ENCODE results near the gene FGF12. TPM values are rescaled to one million over a fixed set of nuclear protein-coding genes. Genes with fewer than 3 reads are reported as not detected.

FGF12 gene
- total and polyA plus RNA-seq, 11 donors: 21.8 to 420 (median 265) TPM

- 67 to 69% (median 67%) methylated on average over 3 of the region's 3 CpGs for WGBS, 4 donors
- no peaks in the 10 kb centered on the region for H3K9me3 ChIP-seq
- ATAC-seq (no peak), DNase-seq (no peak)
- peaks cover 0 to 3% (median 0%) of the 10 kb centered on the region in 9 donors for H3K36me3 ChIP-seq
- peak overlapping the region in 10 of 12 donors; percentile 7 to 47 (median 32) for H3K4me3 ChIP-seq
- peak overlapping the region in 8 of 12 donors; percentile 15 to 47 (median 22) for H3K27ac ChIP-seq
- H3K4me1 ChIP-seq: peaks cover 0 to 5% (median 0%) of the 10 kb centered on the region in 12 donors
- no peak for TF ChIP-seq POLR2A (IDR thresholded peaks at IDR 0.05)
- TF ChIP-seq CTCF (IDR thresholded peaks at IDR 0.05): no peak
- no peaks in the 10 kb centered on the region for H3K27me3 ChIP-seq
- intact Hi-C loops (cut with DNase I): loop anchor here in 1 of 10 donors (10.0 kb wide), 1 partner anchor 187 kb away; no protein-coding TSS in a partner anchor
Observed at GRCh38 chr3:192331749-192332385, 395.5 kb downstream of the FGF12 start.

GRCh38 chr3:192326656-192327055 is 400.7 kb downstream of the FGF12 start:
- TF ChIP-seq POLR2A (IDR thresholded peaks at IDR 0.05) (no peak), CTCF (IDR thresholded peaks at IDR 0.05) (no peak)
- Histone ChIP-seq H3K9me3 (peaks cover 0 to 5% (median 0%) of the 10 kb centered on the region in 12 donors), H3K4me1 (no peaks in the 10 kb centered on the region), H3K4me3 (no peak overlapping the region), H3K27ac (no peak overlapping the region), H3K36me3 (no peaks in the 10 kb centered on the region), H3K27me3 (no peaks in the 10 kb centered on the region)
- DNase-seq (no peak), ATAC-seq (no peak)
- intact Hi-C loops (cut with DNase I): no loop called here
- WGBS, 4 donors: 70 to 93% (median 87%) methylated on average over 2 of the region's 2 CpGs

DNA sequence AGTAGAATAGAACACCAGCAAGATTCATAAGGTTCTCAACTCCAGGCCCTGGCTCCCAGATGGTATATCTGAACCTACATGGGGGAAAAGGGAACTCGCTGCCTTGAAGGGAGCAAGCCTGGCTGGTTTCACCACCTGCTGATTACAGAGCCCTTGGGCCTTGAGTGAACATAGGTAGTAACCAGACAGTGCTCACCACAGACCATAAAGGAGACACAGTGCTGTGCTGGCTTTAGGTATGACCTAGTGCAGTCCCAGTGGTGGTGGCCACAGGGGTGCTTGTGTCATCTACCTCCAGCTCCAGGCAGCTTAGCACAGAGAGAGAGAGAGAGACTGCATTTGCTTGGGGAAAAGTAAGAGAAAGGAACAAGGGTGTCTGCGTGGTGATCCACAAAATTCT is 409.8 kb downstream of the FGF12 start:
- 76 to 93% (median 89%) methylated on average over 2 of the region's 2 CpGs for WGBS, 4 donors
- Histone ChIP-seq H3K27me3 (no peaks in the 10 kb centered on the region), H3K4me3 (no peak overlapping the region), H3K4me1 (peaks cover 0 to 7% (median 0%) of the 10 kb centered on the region in 12 donors), H3K36me3 (no peaks in the 10 kb centered on the region), H3K9me3 (peaks cover 0 to 3% (median 0%) of the 10 kb centered on the region in 12 donors), H3K27ac (no peak overlapping the region)
- ATAC-seq: no peak
- DNase-seq: no peak
- TF ChIP-seq CTCF (IDR thresholded peaks at IDR 0.05): no peak
- TF ChIP-seq POLR2A (IDR thresholded peaks at IDR 0.05): no peak
- intact Hi-C loops (cut with DNase I): no loop called here

GRCh38 chr3:192313605-192314004 is 413.7 kb downstream of the FGF12 start:
- no peak overlapping the region for H3K4me3 ChIP-seq
- intact Hi-C loops (cut with DNase I): no loop called here
- peaks cover 0 to 7% (median 0%) of the 10 kb centered on the region in 12 donors for H3K4me1 ChIP-seq
- no peak for DNase-seq
- TF ChIP-seq POLR2A (IDR thresholded peaks at IDR 0.05) (no peak), CTCF (IDR thresholded peaks at IDR 0.05) (no peak)
- no peak for ATAC-seq
- no peaks in the 10 kb centered on the region for H3K9me3 ChIP-seq
- no peaks in the 10 kb centered on the region for H3K27me3 ChIP-seq
- H3K27ac ChIP-seq: no peak overlapping the region
- H3K36me3 ChIP-seq: no peaks in the 10 kb centered on the region
